GM21786 (cell line): ENCODE measurements around the gene NKG7.
"Not testable (repeated sequence)": the region's sequence is repeated elsewhere in the genome, so short reads cannot be mapped to it uniquely, and the experiment has no call there.

Experiments
- ATAC-seq: cut with Tn5 transposase; IDR thresholded peaks from one replicate; pipeline ENCODE4 v1.9.1; 2021; ENCODE audit not compliant: unreplicated experiment

The NKG7 gene

GRCh38 chr19:51372649-51373504 is at the start of gene NKG7:
TSS of gene NKG7 (minus strand) at chr19:51372654. CDS start at chr19:51372535, 119 bp downstream.
- no peak for ATAC-seq

- no peak for ATAC-seq
Measured at GRCh38 chr19:51422053-51422448, 49.6 kb upstream of the NKG7 start.

GRCh38 chr19:51421229-51422052 is 49.0 kb upstream of the NKG7 start:
- no peak for ATAC-seq

- not testable (repeated sequence) for ATAC-seq
Measured at GRCh38 chr19:51420511-51420910, 48.1 kb upstream of the NKG7 start.

GRCh38 chr19:51418707-51419106 is 46.3 kb upstream of the NKG7 start:
- no peak for ATAC-seq

GRCh38 chr19:51417810-51418157 is 45.3 kb upstream of the NKG7 start:
- ATAC-seq = no peak

GRCh38 chr19:51417107-51417809 is 44.8 kb upstream of the NKG7 start, which contains the start of gene SIGLEC10:
TSS of gene SIGLEC10 (minus strand) at chr19:51417642. CDS start at chr19:51417581, 61 bp downstream.
- no peak for ATAC-seq

- not testable (repeated sequence) for ATAC-seq
Measured at GRCh38 chr19:51416422-51416821, 44.0 kb upstream of the NKG7 start.

- no peak for ATAC-seq
Measured at GRCh38 chr19:51415187-51415586, 42.7 kb upstream of the NKG7 start.

- no peak for ATAC-seq
Measured at GRCh38 chr19:51410950-51411748, 38.7 kb upstream of the NKG7 start.

GRCh38 chr19:51407511-51408131 is 35.2 kb upstream of the NKG7 start:
- ATAC-seq = no peak

GRCh38 chr19:51402117-51402516 is 29.7 kb upstream of the NKG7 start:
- ATAC-seq = no peak

GRCh38 chr19:51399936-51400335 is 27.5 kb upstream of the NKG7 start:
- not testable (repeated sequence) for ATAC-seq

- no peak for ATAC-seq
Measured at GRCh38 chr19:51399231-51399630, 26.8 kb upstream of the NKG7 start.

GRCh38 chr19:51398096-51398704 is 25.7 kb upstream of the NKG7 start:
- ATAC-seq = no peak

- ATAC-seq = not testable (repeated sequence)
Measured at GRCh38 chr19:51397453-51397852, 25.0 kb upstream of the NKG7 start.

- no peak for ATAC-seq
Measured at GRCh38 chr19:51396175-51396574, 23.7 kb upstream of the NKG7 start.

GRCh38 chr19:51394050-51394836 is 21.8 kb upstream of the NKG7 start:
- peak; percentile 87 for ATAC-seq

GRCh38 chr19:51392701-51393100 is 20.2 kb upstream of the NKG7 start:
- ATAC-seq = no peak
